ENCODE results near the gene CAMKV. TPM values are rescaled to one million over a fixed set of nuclear protein-coding genes. Genes with fewer than 3 reads are reported as not detected.

The CAMKV gene
- polyA plus RNA-seq, 1 of the 3 experiments (the other 2 are of a cell fraction): 0.53 TPM

GRCh38 chr3:49908373-49909199 is 38.9 kb upstream of the CAMKV start:
- no peak overlapping the region for H3K4me2 ChIP-seq
- WGBS (ENCODE audit: low lambda C conversion rate): 94% methylated on average over 13 of the region's 14 CpGs
- TF ChIP-seq CTCF (IDR thresholded peaks at IDR 0.05): no peak
- TF ChIP-seq FOSL2 (IDR thresholded peaks at IDR 0.05; ENCODE audit: borderline replicate concordance, low read depth): no peak
- H2AFZ ChIP-seq (ENCODE audit: low read depth): no peak overlapping the region
- no peaks in the 10 kb centered on the region for H3K27me3 ChIP-seq (ENCODE audit: insufficient read depth)
- no peaks in the 10 kb centered on the region for H3K9me3 ChIP-seq
- no peak for DNase-seq
- CTCF ChIA-PET: interaction anchor here (0.5 to 1.9 kb wide), 6 partner anchors 42 to 207 kb away, joined by 3 to 6 read pairs (median 3); no protein-coding TSS in a partner anchor
- H3K36me3 ChIP-seq (replicated peaks in 1 of 2; ENCODE audit: control insufficient read depth in 1 of 2, insufficient read depth in 2 of 2, low read length in 1 of 2): peaks cover 0 to 7% of the 10 kb centered on the region in 2 experiments
- H3K9ac ChIP-seq: no peak overlapping the region
- H3K4me3 ChIP-seq (ENCODE audit: low read depth in 2 of 2, low read length in 1 of 2): no peak overlapping the region
- no peaks in the 10 kb centered on the region for H3K79me2 ChIP-seq (ENCODE audit: insufficient read depth)
- peaks cover 0 to 3% of the 10 kb centered on the region in 2 experiments; a peak in 1 of 4 replicates for H3K4me1 ChIP-seq (ENCODE audit: control insufficient read depth in 1 of 2, insufficient read depth in 2 of 2, low read depth in 1 of 2, low read length in 1 of 2)
- H4K20me1 ChIP-seq (ENCODE audit: insufficient read depth): no peaks in the 10 kb centered on the region
- no peaks in the 10 kb centered on the region for H3K9me2 ChIP-seq
- no peak overlapping the region for H3K27ac ChIP-seq (ENCODE audit: low read depth in 2 of 2, low read length in 1 of 2)
- POLR2A ChIA-PET: no interaction called here
- no peaks in the 10 kb centered on the region for H3F3A ChIP-seq (replicated peaks; ENCODE audit: insufficient read depth)

- Histone ChIP-seq H3K27ac (ENCODE audit: low read depth in 2 of 2, low read length in 1 of 2) (no peak overlapping the region), H3K79me2 (ENCODE audit: insufficient read depth) (no peaks in the 10 kb centered on the region), H3K9me3 (no peaks in the 10 kb centered on the region), H3K4me3 (ENCODE audit: low read depth in 2 of 2, low read length in 1 of 2) (peak overlapping the region in 1 of 2 experiments; percentile 32; a peak in 1 of 4 replicates), H3K4me1 (ENCODE audit: control insufficient read depth in 1 of 2, insufficient read depth in 2 of 2, low read depth in 1 of 2, low read length in 1 of 2) (peaks cover 0 to 2% of the 10 kb centered on the region in 2 experiments; a peak in 2 of 4 replicates), H3K9me2 (no peaks in the 10 kb centered on the region), H3K4me2 (no peak overlapping the region), H3K9ac (no peak overlapping the region), H3F3A (replicated peaks; ENCODE audit: insufficient read depth) (no peaks in the 10 kb centered on the region), H2AFZ (ENCODE audit: low read depth) (no peak overlapping the region), H3K27me3 (ENCODE audit: insufficient read depth) (no peaks in the 10 kb centered on the region), H3K36me3 (replicated peaks in 1 of 2; ENCODE audit: control insufficient read depth in 1 of 2, insufficient read depth in 2 of 2, low read length in 1 of 2) (peaks cover 0 to 5% of the 10 kb centered on the region in 2 experiments), H4K20me1 (ENCODE audit: insufficient read depth) (no peaks in the 10 kb centered on the region)
- CTCF ChIA-PET: interaction anchor here (0.8 to 2.0 kb wide), 13 partner anchors 8 to 367 kb away, joined by 3 to 8 read pairs (median 3); partner anchors contain the start of genes INKA1 and IP6K1
- 79% methylated on average over 13 of the region's 15 CpGs for WGBS (ENCODE audit: low lambda C conversion rate)
- POLR2A ChIA-PET: no interaction called here
- DNase-seq: peak; percentile 87
- TF ChIP-seq JUND (IDR thresholded peaks at IDR 0.05): no peak
- no peak for TF ChIP-seq MXI1 (IDR thresholded peaks at IDR 0.05; ENCODE audit: low read depth, low read length)
- TF ChIP-seq SMC3 (IDR thresholded peaks at IDR 0.05; ENCODE audit: low read depth, low read length): peak; percentile 37; the same call in 1 of the 2 replicates
- TF ChIP-seq, protein P1, sequence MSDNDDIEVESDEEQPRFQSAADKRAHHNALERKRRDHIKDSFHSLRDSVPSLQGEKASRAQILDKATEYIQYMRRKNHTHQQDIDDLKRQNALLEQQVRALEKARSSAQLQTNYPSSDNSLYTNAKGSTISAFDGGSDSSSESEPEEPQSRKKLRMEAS (IDR thresholded peaks at IDR 0.05; ENCODE audit: low read depth): no peak
- TF ChIP-seq ELF1 (IDR thresholded peaks at IDR 0.05): no peak
- no peak for TF ChIP-seq FOXJ3 (CRISPR knock-in tag; IDR thresholded peaks at IDR 0.05)
- no peak for TF ChIP-seq GABPA (IDR thresholded peaks at IDR 0.05; ENCODE audit: low read depth)
- TF ChIP-seq TEAD4 (IDR thresholded peaks at IDR 0.05; ENCODE audit: borderline replicate concordance, insufficient read depth): no peak
- no peak for TF ChIP-seq TCF12 (IDR thresholded peaks at IDR 0.05)
- TF ChIP-seq SIN3A (IDR thresholded peaks at IDR 0.05; ENCODE audit: borderline replicate concordance, low read depth, low read length): no peak
- no peak for TF ChIP-seq FOXM1 (IDR thresholded peaks at IDR 0.05; ENCODE audit: low read depth)
- TF ChIP-seq CTCF (IDR thresholded peaks at IDR 0.05): peak; percentile 38
- no peak for TF ChIP-seq RXRA (IDR thresholded peaks at IDR 0.05; ENCODE audit: borderline replicate concordance, low read depth)
- no peak for TF ChIP-seq CHD2 (IDR thresholded peaks at IDR 0.05; ENCODE audit: low read length, partially characterized antibody)
- no peak for TF ChIP-seq NFIC (IDR thresholded peaks at IDR 0.05; ENCODE audit: borderline replicate concordance)
- no peak for TF ChIP-seq RCOR1 (IDR thresholded peaks at IDR 0.05; ENCODE audit: low read length)
- TF ChIP-seq, protein P2, sequence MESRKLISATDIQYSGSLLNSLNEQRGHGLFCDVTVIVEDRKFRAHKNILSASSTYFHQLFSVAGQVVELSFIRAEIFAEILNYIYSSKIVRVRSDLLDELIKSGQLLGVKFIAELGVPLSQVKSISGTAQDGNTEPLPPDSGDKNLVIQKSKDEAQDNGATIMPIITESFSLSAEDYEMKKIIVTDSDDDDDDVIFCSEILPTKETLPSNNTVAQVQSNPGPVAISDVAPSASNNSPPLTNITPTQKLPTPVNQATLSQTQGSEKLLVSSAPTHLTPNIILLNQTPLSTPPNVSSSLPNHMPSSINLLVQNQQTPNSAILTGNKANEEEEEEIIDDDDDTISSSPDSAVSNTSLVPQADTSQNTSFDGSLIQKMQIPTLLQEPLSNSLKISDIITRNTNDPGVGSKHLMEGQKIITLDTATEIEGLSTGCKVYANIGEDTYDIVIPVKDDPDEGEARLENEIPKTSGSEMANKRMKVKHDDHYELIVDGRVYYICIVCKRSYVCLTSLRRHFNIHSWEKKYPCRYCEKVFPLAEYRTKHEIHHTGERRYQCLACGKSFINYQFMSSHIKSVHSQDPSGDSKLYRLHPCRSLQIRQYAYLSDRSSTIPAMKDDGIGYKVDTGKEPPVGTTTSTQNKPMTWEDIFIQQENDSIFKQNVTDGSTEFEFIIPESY (IDR thresholded peaks at IDR 0.05; ENCODE audit: borderline replicate concordance, low read depth): peak; percentile 66; the same call in 1 of the 2 replicates
- TF ChIP-seq GATA2 (CRISPR knock-in tag; IDR thresholded peaks at IDR 0.05): no peak
- peak; percentile 62 for TF ChIP-seq RAD21 (IDR thresholded peaks at IDR 0.05; ENCODE audit: low read length)
- no peak for TF ChIP-seq TAF1 (IDR thresholded peaks at IDR 0.05; ENCODE audit: borderline replicate concordance, low read depth, low read length)
Measured at GRCh38 chr3:49906073-49906743, 36.5 kb upstream of the CAMKV start.
